BLaER1 treated with 17β-estradiol and CSF1 and Interleukin-3, amounts not matched to agents 10 nM and 100 nM (cell line): ENCODE data around the gene ABCA1.
"Not testable (repeated sequence)": the region's sequence is repeated elsewhere in the genome, so short reads cannot be mapped to it uniquely, and the experiment has no call there.

Experiments
- H3K27ac ChIP-seq, 11 experiments: shearing (Covaris generic); formaldehyde crosslinking; 2 replicates each; pipeline ENCODE4 v1.8.1; 2022
- H3K27me3 ChIP-seq, 11 experiments: shearing (Covaris generic); formaldehyde crosslinking; 2 replicates each; pipeline ENCODE4 v1.8.1; 2022
- H3K36me3 ChIP-seq, 11 experiments: shearing (Covaris generic); formaldehyde crosslinking; 2 replicates each; pipeline ENCODE4 v1.8.1; 2022
- H3K4me1 ChIP-seq, 10 experiments: shearing (Covaris generic); formaldehyde crosslinking; 2 replicates each; pipeline ENCODE4 v1.8.1; 2022
- H3K4me2 ChIP-seq, 11 experiments: shearing (Covaris generic); formaldehyde crosslinking; 2 replicates each; pipeline ENCODE4 v1.8.1; 2022
- H3K4me3 ChIP-seq, 10 experiments: shearing (Covaris generic); formaldehyde crosslinking; 2 replicates each; pipeline ENCODE4 v1.8.1; 2022
- H3K9ac ChIP-seq, 11 experiments: shearing (Covaris generic); formaldehyde crosslinking; 2 replicates each; pipeline ENCODE4 v1.8.1; 2022
- H3K9me3 ChIP-seq, 11 experiments: shearing (Covaris generic); formaldehyde crosslinking; replicated peaks in 1 of 11; 2 replicates each; pipeline ENCODE4 v1.8.1; 2022
- H4K20me1 ChIP-seq, 11 experiments: shearing (Covaris generic); formaldehyde crosslinking; 2 replicates each; pipeline ENCODE4 v1.8.1; 2022
- Cebpa-rat ChIP-seq, 11 experiments: shearing (Covaris generic); IDR thresholded peaks; 2 replicates each; pipeline ENCODE4 v1.8.1; 2022

ABCA1 gene

GRCh38 chr9:104858271-104858670 lies 69.7 kb downstream of the ABCA1 start:
- peaks cover 0 to 99% (median 21%) of the 10 kb centered on the region in 10 experiments; a peak in 14 of 20 replicates for H3K4me1 ChIP-seq
- peak overlapping the region in 1 of 11 experiments; percentile 26; a peak in 1 of 22 replicates for H3K27ac ChIP-seq
- peaks cover 36 to 99% (median 85%) of the 10 kb centered on the region in 11 experiments; a peak in 20 of 22 replicates for H4K20me1 ChIP-seq
- no peaks in the 10 kb centered on the region for H3K9me3 ChIP-seq
- no peak overlapping the region for H3K4me3 ChIP-seq
- no peaks in the 10 kb centered on the region for H3K27me3 ChIP-seq
- peaks cover 85 to 93% (median 90%) of the 10 kb centered on the region in 11 experiments for H3K36me3 ChIP-seq
- H3K4me2 ChIP-seq, result peak overlapping the region in 2 of 11 experiments; percentile 83 to 89; a peak in 4 of 22 replicates
- H3K9ac ChIP-seq, result peak overlapping the region in 1 of 11 experiments; percentile 17; a peak in 1 of 22 replicates
- no peak for TF ChIP-seq Cebpa-rat (IDR thresholded peaks at IDR 0.05)

GRCh38 chr9:104856413-104856941 lies 71.5 kb downstream of the ABCA1 start:
- H3K4me1 ChIP-seq, result peaks cover 0 to 100% (median 13%) of the 10 kb centered on the region in 10 experiments; a peak in 12 of 20 replicates
- no peaks in the 10 kb centered on the region for H3K27me3 ChIP-seq
- TF ChIP-seq Cebpa-rat (IDR thresholded peaks at IDR 0.05), result no peak
- peaks cover 42 to 100% (median 90%) of the 10 kb centered on the region in 11 experiments; a peak in 21 of 22 replicates for H4K20me1 ChIP-seq
- H3K9me3 ChIP-seq, result no peaks in the 10 kb centered on the region
- H3K4me3 ChIP-seq, result no peak overlapping the region
- peaks cover 92 to 100% (median 99%) of the 10 kb centered on the region in 11 experiments for H3K36me3 ChIP-seq
- no peak overlapping the region for H3K9ac ChIP-seq
- H3K27ac ChIP-seq, result no peak overlapping the region; a peak in 1 of 22 replicates
- H3K4me2 ChIP-seq, result peak overlapping the region in 2 of 11 experiments; percentile 8 to 89; a peak in 3 of 22 replicates

GRCh38 chr9:104855807-104856206 lies 72.1 kb downstream of the ABCA1 start:
- Histone ChIP-seq H3K9me3 (no peaks in the 10 kb centered on the region), H3K4me1 (peaks cover 0 to 100% (median 7%) of the 10 kb centered on the region in 10 experiments; a peak in 12 of 20 replicates), H3K4me2 (peak overlapping the region in 2 of 11 experiments; percentile 24 to 89; a peak in 3 of 22 replicates), H3K27me3 (no peaks in the 10 kb centered on the region), H3K36me3 (peaks cover 92 to 100% (median 99%) of the 10 kb centered on the region in 11 experiments), H3K27ac (no peak overlapping the region), H4K20me1 (peaks cover 44 to 100% (median 90%) of the 10 kb centered on the region in 11 experiments), H3K9ac (0 out of 22 replicates have a peak overlapping the region, but pooled peaks of 1 of the 11 experiments have one; percentile 14), H3K4me3 (no peak overlapping the region)
- no peak for TF ChIP-seq Cebpa-rat (IDR thresholded peaks at IDR 0.05)

- Histone ChIP-seq H3K4me1 (peaks cover 0 to 100% (median 2%) of the 10 kb centered on the region in 10 experiments; a peak in 11 of 20 replicates), H3K36me3 (peaks cover 95 to 100% (median 99%) of the 10 kb centered on the region in 11 experiments), H3K4me2 (peak overlapping the region in 2 of 11 experiments; percentile 24 to 89; a peak in 3 of 22 replicates), H4K20me1 (peaks cover 45 to 100% (median 93%) of the 10 kb centered on the region in 11 experiments), H3K9ac (peak overlapping the region in 1 of 11 experiments; percentile 14; a peak in 1 of 22 replicates)
- not testable (repeated sequence) for H3K9me3 ChIP-seq, H3K4me3 ChIP-seq, H3K27me3 ChIP-seq, H3K27ac ChIP-seq
Measured at GRCh38 chr9:104855258-104855657, 72.7 kb downstream of the ABCA1 start.

- H3K36me3 ChIP-seq, result peaks cover 94 to 100% (median 99%) of the 10 kb centered on the region in 11 experiments
- H3K9me3 ChIP-seq, result no peaks in the 10 kb centered on the region
- H3K4me1 ChIP-seq, result peaks cover 0 to 99% (median 0%) of the 10 kb centered on the region in 10 experiments; a peak in 7 of 20 replicates
- H3K27ac ChIP-seq, result no peak overlapping the region
- no peak overlapping the region for H3K4me3 ChIP-seq
- H3K4me2 ChIP-seq, result peak overlapping the region in 2 of 11 experiments; percentile 24 to 89; a peak in 3 of 22 replicates
- no peak for TF ChIP-seq Cebpa-rat (IDR thresholded peaks at IDR 0.05)
- H3K27me3 ChIP-seq, result no peaks in the 10 kb centered on the region
- H4K20me1 ChIP-seq, result peaks cover 50 to 100% (median 94%) of the 10 kb centered on the region in 11 experiments
- peak overlapping the region in 1 of 11 experiments; percentile 8; a peak in 1 of 22 replicates for H3K9ac ChIP-seq
Measured at GRCh38 chr9:104854613-104855012, 73.3 kb downstream of the ABCA1 start.

GRCh38 chr9:104853683-104854082 lies 74.3 kb downstream of the ABCA1 start:
- Histone ChIP-seq H4K20me1 (peaks cover 50 to 100% (median 97%) of the 10 kb centered on the region in 11 experiments), H3K27me3 (no peaks in the 10 kb centered on the region), H3K4me3 (no peak overlapping the region), H3K4me2 (peak overlapping the region in 2 of 11 experiments; percentile 24 to 89; a peak in 4 of 22 replicates), H3K9me3 (no peaks in the 10 kb centered on the region), H3K27ac (no peak overlapping the region; a peak in 1 of 22 replicates), H3K36me3 (peaks cover 89 to 100% (median 99%) of the 10 kb centered on the region in 11 experiments), H3K9ac (0 out of 22 replicates have a peak overlapping the region, but pooled peaks of 2 of the 11 experiments have one; percentile 8 to 15), H3K4me1 (peaks cover 0 to 98% (median 0%) of the 10 kb centered on the region in 10 experiments; a peak in 7 of 20 replicates)
- TF ChIP-seq Cebpa-rat (IDR thresholded peaks at IDR 0.05), result no peak

- Histone ChIP-seq H3K36me3 (peaks cover 89 to 100% (median 99%) of the 10 kb centered on the region in 11 experiments), H3K4me3 (no peak overlapping the region), H3K9me3 (no peaks in the 10 kb centered on the region), H3K27me3 (no peaks in the 10 kb centered on the region), H3K9ac (0 out of 22 replicates have a peak overlapping the region, but pooled peaks of 1 of the 11 experiments have one; percentile 15), H3K4me2 (peak overlapping the region in 2 of 11 experiments; percentile 24 to 89; a peak in 4 of 22 replicates), H3K27ac (peak overlapping the region in 1 of 11 experiments; percentile 31; a peak in 2 of 22 replicates), H3K4me1 (peaks cover 0 to 97% (median 0%) of the 10 kb centered on the region in 10 experiments; a peak in 7 of 20 replicates), H4K20me1 (peaks cover 52 to 100% (median 97%) of the 10 kb centered on the region in 11 experiments)
- TF ChIP-seq Cebpa-rat (IDR thresholded peaks at IDR 0.05), result no peak
Measured at GRCh38 chr9:104853159-104853558, 74.8 kb downstream of the ABCA1 start.

- Histone ChIP-seq H4K20me1 (peaks cover 48 to 100% (median 100%) of the 10 kb centered on the region in 11 experiments), H3K9me3 (no peaks in the 10 kb centered on the region), H3K4me2 (peak overlapping the region in 3 of 11 experiments; percentile 44 to 57 (median 44); a peak in 6 of 22 replicates), H3K4me3 (no peak overlapping the region), H3K9ac (no peak overlapping the region), H3K36me3 (peaks cover 88 to 100% (median 99%) of the 10 kb centered on the region in 11 experiments), H3K4me1 (peaks cover 0 to 92% (median 0%) of the 10 kb centered on the region in 10 experiments; a peak in 7 of 20 replicates), H3K27me3 (no peaks in the 10 kb centered on the region), H3K27ac (peak overlapping the region in 2 of 11 experiments; percentile 2 to 41; a peak in 2 of 22 replicates)
- no peak for TF ChIP-seq Cebpa-rat (IDR thresholded peaks at IDR 0.05)
Measured at GRCh38 chr9:104851546-104851920, 76.4 kb downstream of the ABCA1 start.
